HEK293 (cell line): ENCODE measurements around the gene PLEKHA8.

Source experiments
- CTCF ChIA-PET: fragments of 350-600 bp; formaldehyde crosslinking; extraction: SDS; loops from one replicate; lab custom pipeline; 2021; ENCODE audit warnings: antibody characterized with exemption; lab: Yijun Ruan, JAX
- POLR2A ChIA-PET: fragments of 300-600 bp; formaldehyde crosslinking; extraction: SDS; loops from one replicate; lab custom pipeline; 2020; ENCODE audit warnings: antibody characterized with exemption, inconsistent platforms; lab: Yijun Ruan, JAX
- H3K27ac ChIP-seq: fragments of 200-500 bp; sonication (Bioruptor generic); 2 replicates; pipeline ENCODE4 v1.5.1; 2014; ENCODE audit warnings: low read depth, low read length, control low read depth, inconsistent platforms; ENCODE audit errors: extremely low read depth
- H3K36me3 ChIP-seq, 2 experiments: fragments of 200-500 bp in 1 of 2; sonication (Bioruptor generic) in 1 of 2; 1 replicate in 1 of 2; 2 replicates in 1 of 2; pipeline ENCODE4 v1.5.1; 2014 to 2017; ENCODE audit warnings: inconsistent platforms in 2 of 2, low read length in 2 of 2; ENCODE audit not compliant: control insufficient read depth in 2 of 2, insufficient read depth in 1 of 2
- H3K4me1 ChIP-seq: fragments of 200-500 bp; sonication (Bioruptor generic); 2 replicates; pipeline ENCODE4 v1.5.1; 2014; ENCODE audit warnings: mild to moderate bottlenecking, low read length, inconsistent platforms; ENCODE audit not compliant: control insufficient read depth, insufficient read depth
- H3K4me3 ChIP-seq: 2 replicates; pipeline ENCODE4 v1.5.1; 2011; ENCODE audit warnings: low read depth, mild to moderate bottlenecking, control low read depth, low read length, moderate library complexity
- H3K9me3 ChIP-seq: fragments of 200-500 bp; sonication (Bioruptor generic); 2 replicates; pipeline ENCODE4 v1.5.1; 2014; ENCODE audit warnings: low read depth, low read length, inconsistent platforms; ENCODE audit not compliant: control insufficient read depth, insufficient read depth
- BCL6B ChIP-seq: fragments of 450-650 bp; formaldehyde crosslinking; IDR thresholded peaks from 2 replicates; pipeline ENCODE4 v1.5.1; 2017; ENCODE audit warnings: missing biosample characterization, missing genetic modification characterization
- GLIS2 ChIP-seq: fragments of 450-650 bp; formaldehyde crosslinking; IDR thresholded peaks from 2 replicates; pipeline ENCODE4 v1.5.1; 2016; ENCODE audit warnings: missing biosample characterization, missing genetic modification characterization
- HOXC10 ChIP-seq: sonication (generic); formaldehyde crosslinking; IDR thresholded peaks from 2 replicates; pipeline ENCODE4 v1.8.1; 2023; ENCODE audit warnings: mild to moderate bottlenecking, missing genetic modification reagents
- OSR2 ChIP-seq: fragments of 450-650 bp; formaldehyde crosslinking; IDR thresholded peaks from 2 replicates; pipeline ENCODE4 v1.5.1; 2016; ENCODE audit warnings: missing biosample characterization, missing genetic modification characterization
- PBX3 ChIP-seq: sonication (generic); formaldehyde crosslinking; IDR thresholded peaks from 2 replicates; pipeline ENCODE4 v1.8.1; 2022; ENCODE audit warnings: mild to moderate bottlenecking, moderate library complexity, missing genetic modification reagents
- PRDM1 ChIP-seq: fragments of 450-650 bp; formaldehyde crosslinking; IDR thresholded peaks from 2 replicates; pipeline ENCODE4; 2016; ENCODE audit warnings: missing biosample characterization, missing genetic modification characterization
- SP2 ChIP-seq: fragments of 450-650 bp; formaldehyde crosslinking; IDR thresholded peaks from 2 replicates; pipeline ENCODE4 v1.5.1; 2016; ENCODE audit warnings: missing biosample characterization, missing genetic modification characterization
- SP7 ChIP-seq: fragments of 450-650 bp; formaldehyde crosslinking; IDR thresholded peaks from 2 replicates; pipeline ENCODE4 v1.5.1; 2016; ENCODE audit warnings: missing biosample characterization, missing genetic modification characterization
- ZBTB11 ChIP-seq: fragments of 450-650 bp; formaldehyde crosslinking; conservative IDR thresholded peaks from 2 replicates; pipeline ENCODE4 v1.5.1; 2016; ENCODE audit warnings: low read depth, missing biosample characterization, missing genetic modification characterization
- ZBTB17 ChIP-seq: fragments of 450-650 bp; formaldehyde crosslinking; IDR thresholded peaks from 2 replicates; pipeline ENCODE4 v1.5.1; 2016; ENCODE audit warnings: missing biosample characterization, missing genetic modification characterization
- ZBTB20 ChIP-seq: fragments of 450-650 bp; formaldehyde crosslinking; IDR thresholded peaks from 2 replicates; pipeline ENCODE4 v1.5.1; 2016; ENCODE audit warnings: missing biosample characterization, missing genetic modification characterization
- ZBTB21 ChIP-seq: fragments of 450-650 bp; formaldehyde crosslinking; IDR thresholded peaks from 2 replicates; pipeline ENCODE4 v1.5.1; 2017; ENCODE audit warnings: missing biosample characterization, missing genetic modification characterization
- ZBTB7A ChIP-seq: fragments of 450-650 bp; formaldehyde crosslinking; IDR thresholded peaks from 2 replicates; pipeline ENCODE4 v1.5.1; 2016; ENCODE audit warnings: low read depth, missing biosample characterization, missing genetic modification characterization
- ZFP37 ChIP-seq: fragments of 450-650 bp; formaldehyde crosslinking; IDR thresholded peaks from 2 replicates; pipeline ENCODE4 v1.5.1; 2016; ENCODE audit warnings: missing biosample characterization, missing genetic modification characterization
- ZIC2 ChIP-seq: fragments of 450-650 bp; formaldehyde crosslinking; IDR thresholded peaks from 2 replicates; pipeline ENCODE4 v1.5.1; 2016; ENCODE audit warnings: missing biosample characterization, missing genetic modification characterization
- ZNF114 ChIP-seq: fragments of 450-650 bp; formaldehyde crosslinking; IDR thresholded peaks from 2 replicates; pipeline ENCODE4 v1.5.0; 2017; ENCODE audit warnings: missing biosample characterization, missing genetic modification characterization
- ZNF138 ChIP-seq: fragments of 450-650 bp; formaldehyde crosslinking; IDR thresholded peaks from 2 replicates; pipeline ENCODE4 v1.5.1; 2016; ENCODE audit warnings: missing biosample characterization, missing genetic modification characterization, borderline replicate concordance
- ZNF302 ChIP-seq: fragments of 450-650 bp; formaldehyde crosslinking; IDR thresholded peaks from 2 replicates; pipeline ENCODE4 v1.5.1; 2016; ENCODE audit warnings: missing biosample characterization, missing genetic modification characterization, low read depth
- ZNF311 ChIP-seq: fragments of 450-650 bp; formaldehyde crosslinking; IDR thresholded peaks from 2 replicates; pipeline ENCODE4 v1.5.1; 2017; ENCODE audit warnings: missing biosample characterization, missing genetic modification characterization, borderline replicate concordance
- ZNF341 ChIP-seq: fragments of 450-650 bp; formaldehyde crosslinking; IDR thresholded peaks from 2 replicates; pipeline ENCODE4; 2016; ENCODE audit warnings: low read depth, missing biosample characterization, missing genetic modification characterization
- ZNF391 ChIP-seq: fragments of 450-650 bp; formaldehyde crosslinking; IDR thresholded peaks from 2 replicates; pipeline ENCODE4 v1.5.1; 2016; ENCODE audit warnings: low read depth, missing biosample characterization, missing genetic modification characterization, borderline replicate concordance
- ZNF488 ChIP-seq: fragments of 450-650 bp; formaldehyde crosslinking; IDR thresholded peaks from 2 replicates; pipeline ENCODE4 v1.5.1; 2016; ENCODE audit warnings: missing biosample characterization, missing genetic modification characterization
- ZNF501 ChIP-seq: fragments of 450-650 bp; formaldehyde crosslinking; IDR thresholded peaks from 2 replicates; pipeline ENCODE4 v1.5.1; 2016; ENCODE audit warnings: missing biosample characterization, missing genetic modification characterization
- ZNF513 ChIP-seq: fragments of 450-650 bp; IDR thresholded peaks from 2 replicates; pipeline ENCODE4 v1.5.1; 2018; ENCODE audit warnings: missing biosample characterization, missing genetic modification characterization
- ZNF585B ChIP-seq: fragments of 450-650 bp; formaldehyde crosslinking; IDR thresholded peaks from 2 replicates; pipeline ENCODE4 v1.5.1; 2016; ENCODE audit warnings: missing biosample characterization, missing genetic modification characterization
- ZNF600 ChIP-seq: fragments of 450-650 bp; formaldehyde crosslinking; IDR thresholded peaks from 2 replicates; pipeline ENCODE4 v1.5.1; 2016; ENCODE audit warnings: missing biosample characterization, missing genetic modification characterization
- ZNF629 ChIP-seq: fragments of 450-650 bp; formaldehyde crosslinking; IDR thresholded peaks from 2 replicates; pipeline ENCODE4 v1.5.1; 2017; ENCODE audit warnings: missing biosample characterization, missing genetic modification characterization
- ZNF660 ChIP-seq: fragments of 450-650 bp; IDR thresholded peaks from 2 replicates; pipeline ENCODE4 v1.5.1; 2018; ENCODE audit warnings: missing biosample characterization, mild to moderate bottlenecking, missing genetic modification characterization
- ZNF677 ChIP-seq: fragments of 450-650 bp; IDR thresholded peaks from 2 replicates; pipeline ENCODE4 v1.5.0; 2018; ENCODE audit warnings: missing biosample characterization, mild to moderate bottlenecking, missing genetic modification characterization, moderate library complexity
- ZNF837 ChIP-seq: fragments of 450-650 bp; formaldehyde crosslinking; IDR thresholded peaks from 2 replicates; pipeline ENCODE4 v1.5.1; 2016; ENCODE audit warnings: missing biosample characterization, missing genetic modification characterization
- ZNF843 ChIP-seq: fragments of 450-650 bp; formaldehyde crosslinking; IDR thresholded peaks from 2 replicates; pipeline ENCODE4 v1.5.1; 2016; ENCODE audit warnings: missing biosample characterization, missing genetic modification characterization
- ZSCAN23 ChIP-seq: fragments of 450-650 bp; formaldehyde crosslinking; IDR thresholded peaks from 2 replicates; pipeline ENCODE4 v1.5.1; 2016; ENCODE audit warnings: missing biosample characterization, missing genetic modification characterization

PLEKHA8 gene

GRCh38 chr7:30168835-30169573 lies 140.8 kb downstream of the PLEKHA8 start:
- H3K9me3 ChIP-seq = no peaks in the 10 kb centered on the region
- no peaks in the 10 kb centered on the region for H3K36me3 ChIP-seq
- H3K27ac ChIP-seq = no peak overlapping the region
- ChIA-PET POLR2A (no interaction called here), CTCF (interaction anchor here (0.6 to 1.6 kb wide), 5 partner anchors 9 to 562 kb away, joined by 3 to 4 read pairs (median 3); no protein-coding TSS in a partner anchor)
- H3K4me3 ChIP-seq = no peak overlapping the region
- peaks cover 10% of the 10 kb centered on the region for H3K4me1 ChIP-seq
- TF ChIP-seq SP2 (tag by site-specific recombination) = no peak
- no peak for TF ChIP-seq ZNF341 (tag by site-specific recombination)
- TF ChIP-seq ZIC2 (tag by site-specific recombination) = no peak
- no peak for TF ChIP-seq ZNF311 (tag by site-specific recombination)
- TF ChIP-seq ZBTB11 (tag by site-specific recombination) = no peak
- TF ChIP-seq ZNF391 = no peak
- TF ChIP-seq PRDM1 = no peak
- 0 out of 2 replicates have a peak, but pooled peaks have one; percentile 14 for TF ChIP-seq ZBTB20 (tag by site-specific recombination)
- no peak for TF ChIP-seq GLIS2
- TF ChIP-seq HOXC10 = no peak
- TF ChIP-seq ZBTB21 (tag by site-specific recombination) = peak; percentile 68; the same call in 1 of the 2 replicates
- TF ChIP-seq ZNF660 = peak; percentile 59; the same call in 1 of the 2 replicates
- peak; percentile 24; the same call in 1 of the 2 replicates for TF ChIP-seq SP7 (tag by site-specific recombination)
- no peak for TF ChIP-seq ZNF513 (tag by site-specific recombination)
- TF ChIP-seq ZSCAN23 (tag by site-specific recombination) = no peak
- TF ChIP-seq PBX3 (CRISPR knock-in tag) = no peak
- TF ChIP-seq ZNF629 = peak; percentile 76
- TF ChIP-seq ZNF488 (tag by site-specific recombination) = no peak
- TF ChIP-seq ZNF837 (tag by site-specific recombination) = no peak
- no peak for TF ChIP-seq ZBTB17 (tag by site-specific recombination)
- no peak for TF ChIP-seq ZFP37
- no peak for TF ChIP-seq ZNF585B (tag by site-specific recombination)
- TF ChIP-seq ZNF600 (tag by site-specific recombination) = no peak
- no peak for TF ChIP-seq ZBTB7A
- no peak for TF ChIP-seq ZNF501 (tag by site-specific recombination)
- no peak for TF ChIP-seq ZNF138 (tag by site-specific recombination)
- TF ChIP-seq OSR2 (tag by site-specific recombination) = no peak
- no peak for TF ChIP-seq ZNF302 (tag by site-specific recombination)
- TF ChIP-seq ZNF843 = no peak
- TF ChIP-seq BCL6B (tag by site-specific recombination) = no peak
- TF ChIP-seq ZNF114 (tag by site-specific recombination) = no peak
- TF ChIP-seq ZNF677 (tag by site-specific recombination) = no peak
